IPS DF 4.7 (cell line): Measurements from ENCODE around the gene UIMC1.
"Not testable (repeated sequence)": the region's sequence is repeated elsewhere in the genome, so short reads cannot be mapped to it uniquely, and the experiment has no call there.

Experiments
- DNase-seq: peaks from one replicate; pipeline ENCODE4 v3.0.0-alpha.2; 2013; ENCODE audit warnings: low spot score; ENCODE audit errors: extremely low read depth

The UIMC1 gene

DNA sequence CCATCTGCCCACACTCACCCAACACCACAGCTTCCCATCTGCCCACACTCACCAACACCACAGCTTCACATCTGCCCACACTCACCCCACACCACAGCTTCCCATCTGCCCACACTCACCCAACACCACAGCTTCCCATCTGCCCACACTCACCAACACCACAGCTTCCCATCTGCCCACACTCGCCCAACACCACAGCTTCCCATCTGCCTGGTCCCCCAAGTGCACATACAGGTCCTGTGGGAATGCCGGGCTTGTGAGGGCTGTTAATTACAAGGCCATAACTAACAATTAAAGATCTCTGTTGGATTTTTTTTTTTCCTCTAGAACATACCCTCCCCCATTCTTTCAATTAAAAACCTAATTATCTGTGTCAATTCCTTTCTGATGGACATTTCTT, 133.6 kb downstream of the UIMC1 start:
- DNase-seq: not testable (repeated sequence)

- DNase-seq: not testable (repeated sequence)
Observed at GRCh38 chr5:176872586-176872985, 134.0 kb downstream of the UIMC1 start.

DNA sequence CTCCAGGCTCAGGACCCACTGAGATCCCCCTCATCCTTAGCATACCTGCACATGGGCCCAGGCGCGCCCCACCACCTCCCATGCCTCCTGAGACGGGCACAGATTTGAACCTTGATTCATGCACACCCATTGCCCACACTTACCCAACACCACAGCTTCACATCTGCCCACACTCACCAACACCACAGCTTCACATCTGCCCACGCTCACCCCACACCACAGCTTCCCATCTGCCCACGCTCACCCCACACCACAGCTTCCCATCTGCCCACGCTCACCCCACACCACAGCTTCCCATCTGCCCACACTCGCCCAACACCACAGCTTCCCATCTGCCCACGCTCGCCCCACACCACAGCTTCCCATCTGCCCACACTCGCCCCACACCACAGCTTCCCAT, 135.9 kb downstream of the UIMC1 start:
- not testable (repeated sequence) for DNase-seq

DNA sequence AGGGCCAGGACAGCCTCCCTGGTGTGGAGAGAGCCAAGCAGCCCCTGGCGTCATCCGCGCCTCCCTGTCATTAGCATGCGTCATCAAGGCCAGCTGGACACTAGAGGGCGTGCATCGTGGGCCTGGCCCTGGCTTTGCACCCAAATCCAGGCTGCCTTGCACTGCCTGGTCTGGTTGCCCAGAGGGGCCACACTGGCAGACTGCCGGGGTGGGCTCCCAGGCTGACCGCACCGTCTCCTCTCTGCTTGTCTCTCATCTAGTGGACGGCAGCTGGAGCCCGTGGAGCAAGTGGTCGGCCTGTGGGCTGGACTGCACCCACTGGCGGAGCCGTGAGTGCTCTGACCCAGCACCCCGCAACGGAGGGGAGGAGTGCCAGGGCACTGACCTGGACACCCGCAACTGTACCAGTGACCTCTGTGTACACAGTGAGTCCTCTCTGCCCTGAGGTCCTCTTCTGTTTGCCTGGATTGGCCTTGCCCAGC, 136.4 kb downstream of the UIMC1 start:
- peak; percentile 28 for DNase-seq

DNA sequence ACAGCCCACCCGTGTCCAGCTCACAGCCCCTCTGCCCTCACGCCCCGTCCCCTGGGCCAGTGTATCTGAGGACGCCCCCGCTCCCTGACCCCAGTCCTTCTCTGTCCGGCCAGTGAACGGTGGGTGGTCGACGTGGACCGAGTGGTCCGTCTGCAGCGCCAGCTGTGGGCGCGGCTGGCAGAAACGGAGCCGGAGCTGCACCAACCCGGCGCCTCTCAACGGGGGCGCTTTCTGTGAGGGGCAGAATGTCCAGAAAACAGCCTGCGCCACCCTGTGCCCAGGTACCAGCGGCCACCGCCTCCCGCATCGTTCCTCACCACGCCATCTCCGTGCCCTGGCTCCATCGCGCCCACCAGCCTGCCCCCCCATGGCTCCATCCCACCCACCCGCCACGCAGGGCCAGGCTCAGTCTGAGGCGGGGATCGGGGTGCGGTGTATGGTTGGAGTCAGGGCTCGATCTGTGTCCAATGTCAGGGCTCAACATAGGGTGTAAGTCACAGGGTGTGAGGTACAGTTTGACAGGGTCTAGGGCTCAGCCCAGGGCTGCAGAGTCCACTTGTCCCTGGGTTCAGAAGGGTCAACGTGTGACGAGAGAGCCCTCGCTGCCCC, 137.0 kb downstream of the UIMC1 start:
- DNase-seq: no peak

GRCh38 chr5:176868731-176869130, 137.8 kb downstream of the UIMC1 start:
- DNase-seq: no peak

GRCh38 chr5:176868126-176868525, 138.5 kb downstream of the UIMC1 start:
- DNase-seq: no peak

DNA sequence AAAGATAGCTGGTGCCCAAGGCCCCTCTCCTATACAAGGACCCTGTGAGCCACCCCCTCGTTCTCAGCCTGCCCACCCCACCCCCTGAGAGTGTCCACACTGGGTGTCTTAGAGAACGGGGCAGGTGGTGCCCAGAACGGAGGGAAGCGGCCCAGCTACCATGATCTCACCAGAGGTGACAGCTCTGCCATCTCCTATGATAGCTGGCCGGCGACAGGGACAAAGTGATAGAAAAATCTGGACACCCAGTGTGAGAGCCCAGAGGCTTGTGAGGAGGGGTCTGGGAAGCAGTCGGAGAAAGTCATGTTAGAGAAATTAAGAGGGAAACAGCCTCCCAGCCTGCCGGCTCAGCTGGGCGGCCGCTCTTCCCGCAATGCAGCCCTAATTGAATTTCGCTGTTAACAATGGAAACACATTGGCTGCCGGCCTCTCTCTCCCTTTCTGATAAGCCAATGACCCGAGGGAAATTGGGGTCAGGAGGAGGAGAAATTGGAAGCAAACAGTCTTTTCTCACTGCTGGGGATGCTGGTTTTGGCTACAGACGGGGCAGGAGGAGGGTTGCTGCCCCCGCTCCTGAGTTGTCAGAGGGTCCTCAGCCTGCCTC, 139.8 kb downstream of the UIMC1 start:
- DNase-seq: no peak

- no peak for DNase-seq
Observed at GRCh38 chr5:176865964-176866363, 140.6 kb downstream of the UIMC1 start.

GRCh38 chr5:176864755-176865154, 141.8 kb downstream of the UIMC1 start:
- DNase-seq: no peak

GRCh38 chr5:176863765-176864098, 142.8 kb downstream of the UIMC1 start:
- no peak for DNase-seq

- DNase-seq: no peak
Observed at GRCh38 chr5:176863041-176863764, 143.4 kb downstream of the UIMC1 start.

- no peak for DNase-seq
Observed at GRCh38 chr5:176862330-176862995, 144.1 kb downstream of the UIMC1 start.

- no peak for DNase-seq
Observed at GRCh38 chr5:176861276-176861675, 145.3 kb downstream of the UIMC1 start.

GRCh38 chr5:176860381-176860780, 146.2 kb downstream of the UIMC1 start:
- no peak for DNase-seq

DNA sequence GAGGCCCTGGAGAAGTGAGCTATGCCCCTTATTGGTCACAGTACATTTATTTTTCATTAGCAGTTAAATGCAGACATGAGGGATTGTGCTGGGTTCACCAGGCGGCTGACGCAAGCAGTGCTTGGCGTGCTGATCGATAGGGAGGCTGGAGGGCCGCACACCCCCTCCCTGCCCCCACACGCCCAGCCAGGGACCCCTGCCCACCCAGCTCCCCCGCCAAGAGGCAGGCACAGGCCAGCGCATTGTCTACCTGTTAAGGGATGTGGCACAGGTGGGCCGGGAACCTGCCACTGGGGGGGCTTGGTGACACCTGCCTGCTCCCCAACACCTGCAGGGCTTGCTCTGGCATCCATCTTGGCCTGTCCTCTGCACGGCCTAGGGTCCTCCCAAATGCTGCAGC, 146.7 kb downstream of the UIMC1 start:
- no peak for DNase-seq

GRCh38 chr5:176857894-176858273, 148.7 kb downstream of the UIMC1 start:
- no peak for DNase-seq

DNA sequence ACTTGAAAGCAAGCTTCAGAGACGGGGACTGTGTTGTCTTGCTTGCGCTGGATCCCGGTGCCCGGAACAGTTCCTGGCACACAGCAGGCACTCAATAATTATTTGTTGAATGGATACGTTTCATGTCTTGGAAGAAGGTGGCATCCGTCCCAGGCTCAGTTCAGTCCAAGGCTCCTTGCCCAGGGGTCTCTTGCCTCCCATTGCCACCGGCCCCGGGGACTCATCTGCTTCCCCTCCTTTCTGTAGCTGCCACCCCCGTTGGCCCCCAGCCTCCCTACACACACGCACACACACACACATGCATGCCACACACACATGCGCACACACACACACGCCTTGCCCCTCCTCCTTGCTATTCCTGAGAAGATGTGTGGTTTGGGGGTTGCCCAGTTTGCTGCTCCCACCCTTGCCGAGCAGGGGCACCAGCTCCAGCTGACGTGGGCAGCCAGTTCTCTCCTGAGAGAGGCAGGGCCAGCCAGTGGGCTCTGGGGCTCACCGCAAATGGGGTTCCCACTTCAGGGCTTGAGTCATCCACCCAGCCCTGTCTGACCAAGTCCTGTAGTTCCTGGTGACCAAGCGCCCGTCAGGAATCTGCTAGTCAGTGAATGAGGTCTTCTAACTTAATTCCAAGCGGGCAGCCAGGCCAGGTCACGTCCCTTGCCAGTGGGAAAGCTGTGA, 149.2 kb downstream of the UIMC1 start:
- DNase-seq: no peak

GRCh38 chr5:176856746-176857145, 149.8 kb downstream of the UIMC1 start:
- DNase-seq: no peak

- no peak for DNase-seq
Observed at GRCh38 chr5:176855598-176855997, 151.0 kb downstream of the UIMC1 start.
